NCI-H1694 treated with DMSO at 0.1 percent for 48 hours (cell line): ENCODE results near the gene PNMA6E.
"Not testable (repeated sequence)": the region's sequence is repeated elsewhere in the genome, so short reads cannot be mapped to it uniquely, and the experiment has no call there.

Experiments
- DNase-seq: peaks from one replicate; lab custom pipeline; 2025; lab: John Stamatoyannopoulos, UW

Gene PNMA6E

DNA sequence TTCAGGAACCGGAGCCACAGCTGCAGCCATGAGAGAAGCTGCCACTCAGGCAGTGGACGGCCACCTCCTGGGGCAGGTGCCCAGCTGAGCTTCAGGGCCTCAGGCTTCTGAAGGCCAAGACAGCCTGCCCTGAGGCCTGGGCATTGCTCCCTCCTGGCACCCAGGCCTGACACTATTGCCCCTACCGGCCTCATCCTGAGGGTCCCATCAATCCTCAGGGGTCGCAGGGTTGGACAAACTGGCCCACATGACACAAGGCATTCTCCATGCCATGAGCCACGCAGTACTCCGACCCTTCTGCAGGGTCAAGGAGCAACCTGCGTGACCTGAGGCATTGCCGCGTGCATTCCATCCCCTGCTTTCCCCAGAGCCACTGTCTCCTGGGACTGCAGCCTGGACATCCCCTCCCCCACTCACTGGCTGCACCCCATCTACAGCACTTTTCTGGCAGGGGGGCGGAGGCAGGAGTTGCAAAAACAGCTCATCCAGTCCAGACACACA is 7.1 kb upstream of the PNMA6E start:
- no peak for DNase-seq

DNA sequence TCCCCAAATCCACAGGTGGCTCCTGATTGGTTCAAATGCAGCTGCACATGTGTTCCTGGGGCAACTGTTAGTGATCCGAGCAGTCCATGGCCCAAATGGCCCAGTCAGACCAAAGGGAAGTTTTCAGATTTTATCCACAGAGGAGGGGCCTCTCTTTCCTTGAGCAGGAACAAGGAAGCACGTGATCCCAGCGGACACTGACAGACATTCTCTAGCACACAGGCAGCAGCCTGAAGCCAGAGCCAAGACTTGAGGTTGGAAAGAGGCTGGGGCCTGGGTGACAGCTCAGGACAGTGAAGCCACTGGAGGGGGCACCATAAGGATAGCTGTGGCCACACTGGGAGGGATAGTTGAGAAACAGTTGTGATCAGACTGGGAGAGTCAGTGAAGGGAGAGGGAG is 6.6 kb upstream of the PNMA6E start:
- no peak for DNase-seq

DNA sequence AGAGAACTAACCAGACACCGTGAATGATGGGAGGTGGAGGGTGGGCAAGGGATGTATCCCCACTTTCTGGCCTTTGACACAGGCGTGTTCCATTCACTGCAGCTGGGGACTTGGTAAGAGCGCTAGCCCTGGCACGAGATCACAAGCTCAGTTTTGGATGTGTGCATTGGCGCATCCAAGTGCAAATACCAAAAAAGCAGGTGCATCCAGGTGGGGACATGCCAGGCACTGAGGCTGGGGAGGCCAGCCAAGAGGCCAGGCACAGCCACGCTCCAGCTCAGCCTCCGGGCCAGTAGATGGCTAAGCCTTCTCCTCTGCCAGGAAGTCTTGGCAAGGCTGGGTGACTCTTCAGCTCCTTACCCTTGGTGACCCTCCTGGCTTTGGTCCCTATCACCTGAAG is 5.8 kb upstream of the PNMA6E start:
- no peak for DNase-seq

DNA sequence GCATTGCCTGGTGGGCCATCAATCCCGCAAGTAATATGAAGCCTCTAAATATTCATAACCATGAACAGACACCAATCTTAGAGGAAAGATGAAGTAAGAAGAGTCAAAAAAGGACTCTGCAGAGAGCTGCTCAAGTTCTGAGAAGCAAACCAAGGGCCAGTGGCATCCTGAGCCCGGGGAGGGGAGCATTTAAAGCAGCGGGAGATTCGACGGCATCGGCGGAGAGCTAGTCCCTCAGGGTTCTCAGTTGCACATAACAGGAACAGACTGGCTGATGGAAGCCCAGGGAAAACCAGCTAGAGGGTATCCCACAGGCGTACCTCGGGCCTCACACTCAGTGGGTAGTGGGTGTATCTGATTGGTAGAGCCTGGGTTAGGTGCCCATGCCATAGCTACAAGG is 4.9 kb upstream of the PNMA6E start:
- DNase-seq = no peak

DNA sequence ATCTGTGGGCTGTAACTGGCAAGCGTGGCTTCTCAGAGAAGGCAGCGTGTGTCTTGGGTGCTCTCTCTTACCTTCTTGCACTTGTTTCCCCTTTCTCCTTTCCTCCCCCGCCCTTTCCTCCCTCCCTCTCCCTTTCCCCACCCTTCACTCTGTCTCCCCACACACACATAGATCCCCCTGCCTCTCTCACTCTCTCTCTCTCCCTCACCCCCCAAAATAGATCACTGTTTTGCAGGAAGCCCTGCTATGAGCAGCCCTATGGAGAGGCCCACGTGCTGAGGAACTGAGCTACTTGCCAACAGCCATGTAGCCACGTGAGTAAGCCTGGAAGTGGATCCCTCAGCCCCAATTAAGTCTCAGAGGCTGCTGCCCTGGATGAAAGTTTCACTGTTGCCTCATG is 4.3 kb upstream of the PNMA6E start:
- no peak for DNase-seq

DNA sequence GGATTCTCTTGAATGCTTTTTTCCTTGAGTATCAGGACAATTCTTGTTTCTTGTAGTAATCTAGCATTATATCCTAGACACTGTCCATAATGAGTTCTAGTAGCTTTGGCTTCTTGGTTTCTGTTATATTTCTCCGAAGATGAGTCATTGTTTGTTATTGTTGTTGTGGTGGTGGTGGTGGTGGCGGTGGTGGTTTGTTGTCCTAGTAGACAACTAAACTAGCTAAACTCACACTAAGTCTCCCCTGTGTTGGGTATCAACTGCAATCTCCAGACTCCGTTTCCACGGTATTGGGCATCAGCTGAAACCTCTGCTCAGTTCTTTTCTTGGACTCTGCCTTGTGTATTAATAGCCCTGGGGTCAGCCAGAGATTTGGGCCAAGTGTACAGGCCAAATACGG is 3.2 kb upstream of the PNMA6E start:
- not testable (repeated sequence) for DNase-seq

DNA sequence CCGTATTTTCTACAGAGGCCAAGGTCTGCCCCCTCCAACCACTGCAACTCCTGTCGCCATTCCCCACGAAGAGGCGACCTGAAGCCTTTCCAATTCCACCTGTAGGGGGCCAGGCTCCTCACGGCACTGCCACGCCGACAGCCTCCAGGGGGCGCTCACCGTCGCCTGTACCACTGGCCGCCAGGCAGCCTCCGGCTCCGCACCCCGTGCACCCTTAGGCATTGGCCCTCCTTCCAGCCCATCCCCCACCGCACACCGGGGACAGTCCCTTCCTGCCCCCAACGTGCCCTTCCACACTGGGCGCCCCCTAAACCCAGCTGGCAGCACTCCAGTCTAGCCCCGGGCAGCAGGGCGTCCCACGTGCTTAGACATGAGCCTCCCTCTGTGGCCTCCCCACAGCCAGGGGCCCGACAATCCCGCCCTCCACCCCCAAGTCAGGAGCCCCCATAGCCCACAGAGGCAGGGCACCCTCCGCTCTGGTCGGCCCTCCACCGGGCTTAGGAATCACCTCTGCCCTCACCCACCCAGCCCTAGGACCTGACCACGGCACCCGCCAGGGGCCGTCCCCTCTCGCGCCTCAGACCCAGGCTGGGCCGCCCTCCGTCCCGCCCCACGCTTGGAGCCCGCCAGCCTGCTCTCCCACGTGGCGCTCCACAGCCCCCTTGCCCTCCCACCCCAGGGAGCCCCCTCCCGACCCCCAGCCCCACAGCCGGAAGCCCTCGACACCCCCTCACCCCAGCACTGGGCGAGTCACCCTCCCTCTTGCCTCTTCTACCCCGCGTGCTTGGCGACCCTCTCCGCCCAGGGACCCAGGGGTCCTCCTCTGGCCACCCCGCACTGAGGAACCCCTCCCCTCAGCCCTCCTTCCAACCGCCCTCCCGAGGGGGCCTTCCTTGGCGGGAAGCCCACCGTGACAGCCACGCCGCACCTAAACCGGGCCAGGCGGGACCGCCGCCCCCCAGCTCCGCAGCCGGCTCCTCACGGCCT is 711 bp downstream of the PNMA6E start:
- peak; percentile 41 for DNase-seq

DNA sequence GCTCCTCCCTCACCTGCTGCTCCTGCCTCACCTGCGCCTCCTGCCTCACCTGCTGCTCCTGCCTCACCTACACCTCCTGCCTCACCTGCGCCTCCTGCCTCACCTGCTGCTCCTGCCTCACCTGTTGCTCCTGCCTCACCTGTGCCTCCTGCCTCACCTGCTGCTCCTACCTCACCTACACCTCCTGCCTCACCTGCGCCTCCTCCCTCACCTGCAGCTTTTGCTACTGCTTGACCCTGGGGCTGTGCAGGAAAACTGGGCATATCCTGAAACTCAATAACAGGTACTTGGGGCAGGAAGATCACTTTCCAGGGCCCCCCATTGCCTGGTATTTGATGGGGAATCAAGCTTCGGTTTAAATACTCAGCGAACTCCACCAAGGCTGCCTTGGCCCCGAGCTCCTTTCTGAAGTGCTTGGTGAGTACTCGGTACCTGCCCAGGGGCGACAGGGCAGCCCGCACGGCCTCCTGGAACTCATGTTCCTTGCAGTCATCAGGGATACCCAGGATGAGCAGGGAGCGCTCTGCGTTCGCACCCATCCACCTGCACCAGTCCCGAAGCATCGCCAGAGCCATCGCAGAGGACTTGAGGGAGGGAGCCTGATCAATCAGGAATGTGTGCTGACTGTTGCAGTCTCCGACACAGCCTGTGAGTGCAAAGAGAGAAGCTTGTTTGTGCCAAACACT is 2.7 kb downstream of the PNMA6E start:
- DNase-seq = no peak

DNA sequence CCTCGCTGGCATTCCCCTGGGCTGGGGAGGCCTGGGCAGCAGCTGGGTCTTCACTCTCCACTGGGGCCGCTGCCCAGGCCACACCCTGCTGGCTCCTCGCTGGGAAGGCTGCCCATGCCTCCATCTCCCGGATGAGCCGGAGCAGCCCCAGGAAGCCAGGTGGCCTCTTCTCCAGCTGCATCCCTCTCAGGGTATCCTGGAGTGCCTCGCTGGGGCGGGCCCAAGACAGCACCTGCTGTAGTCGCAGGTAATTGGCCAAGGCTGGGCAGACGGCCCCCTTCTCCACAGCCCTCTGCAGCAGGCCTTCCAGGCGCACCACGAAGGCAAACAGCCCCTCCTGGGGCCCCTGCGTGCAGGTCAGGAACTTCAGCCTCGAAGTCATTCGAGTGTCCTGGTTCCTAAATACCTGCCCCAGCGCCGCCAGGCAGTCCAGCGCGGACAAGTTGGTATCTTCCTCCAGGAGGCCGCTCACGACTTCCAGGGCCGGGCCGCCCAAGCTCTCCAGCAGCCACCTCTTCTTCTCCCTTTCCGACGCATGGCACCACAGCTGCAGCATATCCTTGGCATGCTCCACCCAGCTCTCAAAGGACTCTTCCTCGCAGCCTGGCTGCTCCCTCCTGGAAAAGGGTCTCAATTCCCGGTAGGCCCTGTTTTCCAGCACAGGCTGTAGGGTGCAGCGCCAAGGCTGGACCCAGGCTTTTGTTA is 3.7 kb downstream of the PNMA6E start:
- DNase-seq = no peak

DNA sequence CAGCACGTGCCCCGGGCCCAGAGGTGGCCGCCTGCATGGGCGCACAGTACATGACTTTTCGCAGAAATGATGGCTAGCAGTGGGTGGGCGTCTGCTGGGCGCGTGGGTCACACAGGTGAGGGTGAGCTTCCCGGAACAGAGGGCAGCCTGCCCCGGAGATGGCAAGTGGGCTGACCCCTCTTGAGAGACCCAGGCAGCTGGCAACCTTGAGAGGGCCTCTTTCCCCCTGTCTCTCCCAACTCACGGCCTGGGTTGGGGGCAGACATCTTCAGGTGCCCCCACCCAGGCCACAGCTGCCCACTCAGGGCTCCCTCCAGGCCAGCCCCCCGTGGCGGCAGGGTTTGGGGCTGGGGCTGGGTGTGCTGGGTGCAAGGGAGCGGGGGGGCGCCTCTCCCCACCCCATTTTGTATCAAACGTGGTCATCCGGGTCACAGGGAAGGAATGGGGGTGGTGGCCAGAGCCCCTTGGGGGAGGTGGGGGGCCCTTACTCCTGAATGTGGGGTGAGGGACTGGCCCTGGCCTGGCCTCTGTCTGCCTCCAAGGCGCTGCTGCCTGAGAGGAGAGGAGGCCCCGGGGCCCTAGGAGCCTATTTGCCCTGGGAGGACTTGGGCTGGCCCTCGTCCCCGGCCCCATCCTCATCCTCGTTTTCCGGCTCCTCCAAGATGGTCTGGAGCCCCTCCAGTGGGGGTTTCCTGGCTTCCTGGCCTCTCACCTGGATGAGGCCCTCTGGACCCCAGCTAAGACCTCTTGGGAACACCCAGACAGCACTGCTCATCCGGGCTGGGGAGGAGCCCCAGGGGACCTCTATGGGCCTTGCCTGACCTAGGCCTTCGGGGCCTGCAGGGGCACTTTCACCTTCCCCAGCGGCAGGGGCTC is 4.6 kb downstream of the PNMA6E start:
- DNase-seq = no peak

DNA sequence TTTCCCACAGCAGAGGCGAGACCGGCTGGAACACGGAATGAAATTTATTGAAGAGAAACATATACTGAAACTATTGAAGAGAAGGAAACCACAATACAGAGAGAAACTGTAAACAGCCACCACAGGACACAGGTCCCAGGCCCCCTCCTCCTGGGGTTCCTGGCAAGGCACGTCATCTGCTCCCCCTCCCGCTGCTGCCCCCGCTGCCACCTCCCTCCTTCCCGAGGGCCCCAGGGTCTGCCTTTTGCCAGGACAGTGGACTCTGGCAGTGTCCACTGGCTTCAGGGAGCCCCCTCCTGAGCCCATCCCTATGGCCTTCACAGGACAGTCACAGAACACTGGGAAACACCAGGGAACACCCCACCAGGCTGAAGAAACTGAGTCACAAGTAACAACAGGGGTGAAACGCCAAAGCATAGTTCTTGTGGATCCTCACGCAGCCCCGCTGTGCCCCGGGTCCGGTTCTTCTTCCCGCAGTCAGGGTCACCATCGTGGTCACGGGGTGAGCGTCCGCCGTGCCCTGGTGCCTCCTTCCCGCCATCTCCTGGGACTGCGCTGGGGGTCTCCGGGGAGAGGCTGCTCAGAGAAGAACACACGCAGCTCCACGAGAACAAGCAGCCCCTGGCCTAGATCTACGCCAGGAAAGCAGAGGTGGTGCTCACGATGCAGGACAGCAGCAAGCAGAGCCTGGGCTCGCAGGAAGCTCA is 5.4 kb downstream of the PNMA6E start:
- no peak for DNase-seq

DNA sequence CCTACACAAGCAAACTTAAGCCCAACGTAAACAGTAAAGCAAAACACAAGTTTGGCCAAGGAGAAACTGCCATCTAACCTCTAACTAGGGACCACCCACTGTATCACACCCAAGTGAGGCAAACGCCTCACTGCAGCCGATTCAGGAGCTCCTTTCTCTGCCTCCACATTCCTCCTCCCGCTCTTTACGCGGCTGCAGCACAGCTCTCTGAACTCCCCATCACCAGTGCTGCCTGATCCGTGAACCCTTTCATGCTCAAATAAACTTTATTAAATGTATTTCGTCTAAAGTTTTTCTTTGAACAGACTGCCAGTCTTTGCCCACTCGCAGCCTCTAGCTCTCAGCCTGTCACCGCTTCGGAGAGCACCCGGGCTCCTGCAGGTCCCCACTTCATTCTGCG is 6.5 kb downstream of the PNMA6E start:
- DNase-seq = no peak

DNA sequence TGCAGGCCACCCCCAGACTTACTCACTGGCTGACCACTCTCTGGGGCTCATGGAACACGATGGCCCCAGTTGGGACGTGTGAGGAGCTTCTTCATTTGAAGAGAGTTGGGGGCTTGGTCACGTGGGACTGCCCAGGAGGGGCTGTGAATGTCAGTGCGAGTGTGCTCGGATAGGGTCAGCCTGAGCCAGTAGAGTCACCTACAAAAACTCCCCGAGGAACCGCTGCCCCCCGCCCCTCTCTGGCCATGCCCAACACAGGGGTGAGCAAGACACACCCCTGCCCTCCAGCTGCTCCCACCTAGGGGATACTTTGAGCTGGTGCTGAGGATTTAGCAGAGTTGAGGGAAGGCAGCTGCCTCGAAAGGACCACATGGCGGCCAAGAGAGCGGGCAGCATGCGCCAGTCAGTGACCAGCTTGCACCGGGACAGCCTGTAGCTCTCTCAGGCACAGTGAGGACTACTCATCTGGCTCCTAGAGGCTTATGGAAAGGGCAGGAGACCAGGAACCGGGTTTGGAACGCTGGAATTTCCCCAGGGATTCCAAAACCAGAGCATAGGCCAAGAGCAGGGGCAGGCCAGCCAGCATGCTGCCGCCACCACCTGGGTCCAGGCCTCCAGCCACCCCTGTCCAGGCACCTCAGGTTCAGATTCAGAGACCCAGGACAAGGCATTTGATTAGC is 8.4 kb downstream of the PNMA6E start:
- DNase-seq = no peak

DNA sequence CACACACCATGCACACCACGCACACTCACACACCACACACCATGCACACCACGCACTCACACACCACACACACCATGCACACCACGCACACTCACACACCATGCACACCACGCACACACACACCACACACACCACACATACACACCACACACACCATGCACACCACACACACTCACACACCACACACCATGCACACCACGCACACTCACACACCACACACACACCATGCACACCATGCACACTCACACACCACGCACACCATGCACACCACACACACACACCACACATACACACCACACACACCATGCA is 11.7 kb downstream of the PNMA6E start:
- DNase-seq = not testable (repeated sequence)

DNA sequence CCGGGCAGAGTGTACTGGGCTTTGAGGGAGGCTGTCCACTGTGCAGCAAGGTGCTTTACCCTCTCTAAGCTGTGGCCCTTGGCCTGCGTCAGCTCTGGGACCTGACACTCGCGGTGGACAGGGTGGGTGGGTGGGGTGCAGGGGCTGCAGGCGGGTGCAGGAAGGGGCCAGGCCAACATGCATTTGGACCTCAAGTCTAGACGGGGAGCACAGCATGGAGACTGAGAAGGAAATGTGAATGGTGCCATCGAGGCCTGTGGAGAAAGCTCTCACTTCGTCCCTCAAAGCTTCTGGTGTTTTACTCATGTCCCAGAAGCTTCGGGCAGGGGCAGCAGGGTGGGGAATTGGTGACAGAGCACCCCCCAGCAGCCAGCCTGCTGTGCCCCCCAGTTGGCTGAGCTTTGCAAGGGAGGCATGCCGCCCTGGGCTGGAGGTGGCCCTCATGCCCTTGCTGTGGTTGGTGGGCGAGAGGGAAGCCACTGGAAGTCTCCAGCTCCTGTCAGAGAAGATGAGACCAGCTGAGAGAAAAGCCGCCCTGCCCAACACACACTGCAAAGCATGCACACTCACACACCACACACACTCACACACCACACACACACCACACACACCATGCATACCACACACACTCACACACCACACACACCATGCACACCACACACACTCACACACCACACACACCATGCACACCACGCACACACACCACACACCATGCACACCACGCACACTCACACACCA is 12.3 kb downstream of the PNMA6E start:
- DNase-seq = no peak

DNA sequence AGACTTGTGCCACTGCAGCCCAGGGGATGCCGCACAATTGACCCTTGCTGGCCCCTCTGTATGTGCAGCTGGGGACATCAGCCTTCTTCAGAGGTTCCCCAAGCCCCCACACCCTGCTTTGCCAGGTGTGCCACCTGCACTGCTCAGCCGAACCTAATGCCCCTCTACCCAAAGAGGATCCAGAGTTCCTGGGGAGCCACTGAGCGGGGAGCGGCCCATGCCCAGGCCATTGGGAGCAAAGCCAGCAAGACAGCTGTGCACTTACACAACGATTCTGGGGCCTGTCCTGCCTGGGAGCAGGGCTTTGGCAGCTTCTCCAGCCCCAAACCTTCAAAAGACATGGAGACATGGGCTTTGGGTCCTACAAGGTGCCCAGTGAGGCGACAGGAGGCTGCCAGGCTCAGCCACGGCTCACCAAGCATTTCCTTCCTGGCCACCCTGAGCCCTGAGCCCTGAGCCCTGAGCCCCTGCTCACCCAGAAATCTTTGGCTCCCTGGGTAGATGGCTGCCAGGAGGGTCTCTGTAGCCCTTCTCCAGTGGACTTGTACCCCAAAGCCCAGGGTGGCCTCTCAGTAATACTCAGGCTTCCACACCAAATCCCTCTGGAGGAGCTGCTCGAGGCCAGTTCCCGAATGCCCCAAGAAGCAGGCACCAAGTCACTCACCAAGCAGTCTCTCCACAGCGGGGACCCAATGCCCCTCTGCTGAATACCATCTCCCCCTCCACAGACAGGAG is 13.0 kb downstream of the PNMA6E start:
- no peak for DNase-seq

DNA sequence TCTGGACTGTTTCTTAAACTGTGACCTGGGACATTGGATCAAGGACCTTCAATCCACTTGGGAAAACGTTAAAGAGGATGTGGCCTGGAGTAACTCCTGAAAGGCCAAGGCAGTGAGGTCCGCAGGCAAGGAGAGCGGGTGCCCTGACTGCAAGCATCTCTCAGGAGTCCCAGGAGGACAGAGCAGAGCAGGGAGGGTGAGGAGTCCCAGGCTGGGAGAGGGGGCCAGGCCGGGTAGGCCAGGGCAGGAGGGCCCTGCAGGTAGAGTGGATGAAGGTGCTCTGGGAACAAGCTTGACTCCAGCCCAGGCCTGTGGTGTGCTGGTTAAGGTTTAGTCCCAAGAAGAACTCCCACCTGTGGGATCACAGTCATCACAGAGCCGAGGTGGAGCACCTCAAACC is 13.8 kb downstream of the PNMA6E start:
- DNase-seq = no peak

DNA sequence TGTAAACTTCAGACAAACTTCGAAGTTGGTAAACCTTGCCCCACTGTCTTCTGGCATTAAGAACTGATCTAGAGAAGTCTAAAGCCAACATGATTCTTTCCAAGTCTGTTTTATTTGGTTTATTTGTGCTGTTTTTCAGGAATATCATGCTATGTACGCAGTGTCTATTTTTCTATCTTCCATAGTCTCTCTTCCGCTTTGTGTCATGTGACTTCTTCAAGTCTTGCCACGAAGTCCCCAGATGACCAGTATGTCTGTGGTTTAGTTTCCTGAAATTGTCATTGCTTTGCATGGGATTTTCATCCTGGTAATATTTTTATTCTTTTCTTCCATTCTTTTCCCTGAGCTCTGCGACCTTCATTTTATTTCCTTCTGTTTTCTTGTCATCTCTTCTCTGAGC is 15.1 kb downstream of the PNMA6E start:
- no peak for DNase-seq

DNA sequence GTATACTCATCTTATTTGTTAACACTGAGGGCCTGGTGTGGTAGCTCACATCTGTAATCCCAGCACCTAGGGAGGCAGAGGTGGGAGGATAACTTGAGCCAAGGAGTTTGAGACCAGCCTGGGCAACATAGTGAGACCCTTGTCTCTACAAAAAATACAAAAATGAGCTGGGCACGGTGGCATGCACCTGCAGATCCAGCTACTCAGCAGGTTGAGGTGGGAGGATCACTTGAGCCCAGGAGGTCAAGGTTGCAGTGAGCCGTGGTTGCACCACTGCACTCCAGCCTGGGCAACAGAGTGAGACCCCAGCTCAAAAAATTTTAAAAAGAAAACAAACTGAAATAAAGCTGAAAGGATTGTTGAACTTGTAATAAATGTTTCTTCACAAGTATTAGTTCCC is 16.2 kb downstream of the PNMA6E start:
- DNase-seq = not testable (repeated sequence)
